ENCODE measurements around the gene KCNT2. TPM values are rescaled to one million over a fixed set of nuclear protein-coding genes. Genes with fewer than 3 reads are reported as not detected.
A peak's percentile ranks its signal among the peaks of the same experiment; 100 is the strongest.

Gene KCNT2
- total RNA-seq, 2 experiments from 2014 or later, result not detected

- CTCF ChIA-PET, result no interaction called here
- Mint-ChIP-seq H3K27ac (no peak overlapping the region), H3K4me1 (no peaks in the 10 kb centered on the region), H3K4me3 (no peak overlapping the region), H3K27me3 (no peaks in the 10 kb centered on the region), H3K36me3 (no peaks in the 10 kb centered on the region), H3K9me3 (ENCODE audit: low read depth) (no peaks in the 10 kb centered on the region)
- ATAC-seq, result no peak
- no peak for DNase-seq
These were observed 11.5 kb upstream of the KCNT2 start for GRCh38 chr1:196619721-196620120.

GRCh38 chr1:196611873-196612272 lies 3.6 kb upstream of the KCNT2 start:
- H3K27me3 Mint-ChIP-seq, result peaks cover 47% of the 10 kb centered on the region
- H3K4me3 Mint-ChIP-seq, result no peak overlapping the region
- peaks cover 6% of the 10 kb centered on the region for H3K4me1 Mint-ChIP-seq
- H3K9me3 Mint-ChIP-seq (ENCODE audit: low read depth), result no peaks in the 10 kb centered on the region
- CTCF ChIA-PET, result no interaction called here
- H3K27ac Mint-ChIP-seq, result no peak overlapping the region
- DNase-seq (no peak), ATAC-seq (no peak)
- H3K36me3 Mint-ChIP-seq, result no peaks in the 10 kb centered on the region

- peaks cover 59% of the 10 kb centered on the region for H3K27me3 Mint-ChIP-seq
- H3K4me3 Mint-ChIP-seq, result no peak overlapping the region
- H3K9me3 Mint-ChIP-seq (ENCODE audit: low read depth), result no peaks in the 10 kb centered on the region
- DNase-seq (no peak), ATAC-seq (no peak)
- peaks cover 6% of the 10 kb centered on the region for H3K4me1 Mint-ChIP-seq
- CTCF ChIA-PET, result interaction anchor here (1.1 kb wide), 1 partner anchor 17 kb away, joined by 3 read pairs; no protein-coding TSS in a partner anchor
- no peaks in the 10 kb centered on the region for H3K36me3 Mint-ChIP-seq
- no peak overlapping the region for H3K27ac Mint-ChIP-seq
These were observed 1.1 kb upstream of the KCNT2 start for GRCh38 chr1:196609370-196609737.

- DNase-seq (no peak), ATAC-seq (no peak)
- no peak overlapping the region for H3K27ac Mint-ChIP-seq
- H3K36me3 Mint-ChIP-seq, result no peaks in the 10 kb centered on the region
- H3K4me1 Mint-ChIP-seq, result peaks cover 6% of the 10 kb centered on the region
- H3K4me3 Mint-ChIP-seq, result peak overlapping the region; percentile 53
- H3K9me3 Mint-ChIP-seq (ENCODE audit: low read depth), result no peaks in the 10 kb centered on the region
- CTCF ChIA-PET, result no interaction called here
- H3K27me3 Mint-ChIP-seq, result peaks cover 60% of the 10 kb centered on the region
These were observed 259 bp downstream of the KCNT2 start for GRCh38 chr1:196607981-196608380.

GRCh38 chr1:196603651-196604050 lies 4.6 kb downstream of the KCNT2 start:
- Mint-ChIP-seq H3K36me3 (no peaks in the 10 kb centered on the region), H3K4me3 (no peak overlapping the region), H3K9me3 (ENCODE audit: low read depth) (no peaks in the 10 kb centered on the region), H3K27me3 (peaks cover 29% of the 10 kb centered on the region), H3K4me1 (peaks cover 6% of the 10 kb centered on the region), H3K27ac (no peak overlapping the region)
- CTCF ChIA-PET, result no interaction called here
- ATAC-seq (no peak), DNase-seq (no peak)

GRCh38 chr1:196598942-196599748 lies 9.1 kb downstream of the KCNT2 start:
- ATAC-seq (no peak), DNase-seq (no peak)
- Mint-ChIP-seq H3K27ac (no peak overlapping the region), H3K9me3 (ENCODE audit: low read depth) (no peaks in the 10 kb centered on the region), H3K27me3 (peaks cover 4% of the 10 kb centered on the region), H3K36me3 (no peaks in the 10 kb centered on the region), H3K4me1 (no peaks in the 10 kb centered on the region), H3K4me3 (no peak overlapping the region)
- CTCF ChIA-PET, result no interaction called here

- ATAC-seq, result no peak
- Mint-ChIP-seq H3K4me3 (no peak overlapping the region), H3K27ac (no peak overlapping the region), H3K9me3 (ENCODE audit: low read depth) (no peaks in the 10 kb centered on the region), H3K27me3 (peaks cover 3% of the 10 kb centered on the region), H3K4me1 (no peaks in the 10 kb centered on the region), H3K36me3 (no peaks in the 10 kb centered on the region)
- CTCF ChIA-PET, result no interaction called here
- DNase-seq, result no peak
These were observed 13.5 kb downstream of the KCNT2 start for GRCh38 chr1:196594700-196595099.

GRCh38 chr1:196593955-196594354 lies 14.3 kb downstream of the KCNT2 start:
- peaks cover 3% of the 10 kb centered on the region for H3K27me3 Mint-ChIP-seq
- H3K36me3 Mint-ChIP-seq, result no peaks in the 10 kb centered on the region
- CTCF ChIA-PET, result no interaction called here
- no peaks in the 10 kb centered on the region for H3K4me1 Mint-ChIP-seq
- H3K27ac Mint-ChIP-seq, result no peak overlapping the region
- ATAC-seq (no peak), DNase-seq (no peak)
- no peaks in the 10 kb centered on the region for H3K9me3 Mint-ChIP-seq (ENCODE audit: low read depth)
- no peak overlapping the region for H3K4me3 Mint-ChIP-seq

- Mint-ChIP-seq H3K27me3 (no peaks in the 10 kb centered on the region), H3K27ac (no peak overlapping the region), H3K9me3 (ENCODE audit: low read depth) (no peaks in the 10 kb centered on the region), H3K4me1 (no peaks in the 10 kb centered on the region), H3K4me3 (no peak overlapping the region), H3K36me3 (no peaks in the 10 kb centered on the region)
- ATAC-seq, result no peak
- CTCF ChIA-PET, result no interaction called here
- DNase-seq, result no peak
These were observed 17.3 kb downstream of the KCNT2 start for GRCh38 chr1:196590959-196591358.

- ATAC-seq (no peak), DNase-seq (no peak)
- Mint-ChIP-seq H3K4me3 (no peak overlapping the region), H3K27ac (no peak overlapping the region), H3K4me1 (no peaks in the 10 kb centered on the region), H3K36me3 (no peaks in the 10 kb centered on the region), H3K27me3 (no peaks in the 10 kb centered on the region), H3K9me3 (ENCODE audit: low read depth) (no peaks in the 10 kb centered on the region)
- CTCF ChIA-PET, result interaction anchor here (0.6 kb wide), 1 partner anchor 94 kb away, joined by 5 read pairs; no protein-coding TSS in a partner anchor
These were observed 18.1 kb downstream of the KCNT2 start for GRCh38 chr1:196590012-196590708.

- CTCF ChIA-PET, result interaction anchor here (1.3 kb wide), 1 partner anchor 17 kb away, joined by 3 read pairs; no protein-coding TSS in a partner anchor
- no peaks in the 10 kb centered on the region for H3K36me3 Mint-ChIP-seq
- no peak for ATAC-seq
- H3K27ac Mint-ChIP-seq, result no peak overlapping the region
- H3K4me1 Mint-ChIP-seq, result no peaks in the 10 kb centered on the region
- no peaks in the 10 kb centered on the region for H3K9me3 Mint-ChIP-seq (ENCODE audit: low read depth)
- H3K4me3 Mint-ChIP-seq, result no peak overlapping the region
- no peak for DNase-seq
- no peaks in the 10 kb centered on the region for H3K27me3 Mint-ChIP-seq
These were observed 23.5 kb downstream of the KCNT2 start for GRCh38 chr1:196584696-196585095.

GRCh38 chr1:196577386-196577785 lies 30.9 kb downstream of the KCNT2 start:
- no peak for DNase-seq
- H3K36me3 Mint-ChIP-seq, result no peaks in the 10 kb centered on the region
- no peak overlapping the region for H3K4me3 Mint-ChIP-seq
- H3K27ac Mint-ChIP-seq, result no peak overlapping the region
- no peaks in the 10 kb centered on the region for H3K4me1 Mint-ChIP-seq
- no peak for ATAC-seq
- H3K9me3 Mint-ChIP-seq (ENCODE audit: low read depth), result no peaks in the 10 kb centered on the region
- H3K27me3 Mint-ChIP-seq, result no peaks in the 10 kb centered on the region
- CTCF ChIA-PET, result no interaction called here

GRCh38 chr1:196573226-196573625 lies 35.0 kb downstream of the KCNT2 start:
- Mint-ChIP-seq H3K36me3 (no peaks in the 10 kb centered on the region), H3K27ac (no peak overlapping the region), H3K9me3 (ENCODE audit: low read depth) (no peaks in the 10 kb centered on the region), H3K27me3 (peaks cover 4% of the 10 kb centered on the region), H3K4me3 (no peak overlapping the region), H3K4me1 (no peaks in the 10 kb centered on the region)
- CTCF ChIA-PET, result no interaction called here
- no peak for ATAC-seq
- DNase-seq, result no peak

- no peaks in the 10 kb centered on the region for H3K36me3 Mint-ChIP-seq
- H3K4me3 Mint-ChIP-seq, result no peak overlapping the region
- ATAC-seq (no peak), DNase-seq (no peak)
- H3K4me1 Mint-ChIP-seq, result no peaks in the 10 kb centered on the region
- H3K27ac Mint-ChIP-seq, result no peak overlapping the region
- peaks cover 4% of the 10 kb centered on the region for H3K27me3 Mint-ChIP-seq
- H3K9me3 Mint-ChIP-seq (ENCODE audit: low read depth), result no peaks in the 10 kb centered on the region
- CTCF ChIA-PET, result no interaction called here
These were observed 41.0 kb downstream of the KCNT2 start for GRCh38 chr1:196567238-196567637.
